SU-DHL-6 (cell line): Measurements from ENCODE around the gene FOSB.

Experiments
- H2AFZ ChIP-seq: fragments of 200-600 bp; sonication (generic); 2 replicates; pipeline ENCODE4 v1.6.1; 2014; ENCODE audit warnings: low read depth, mild to moderate bottlenecking, moderate library complexity, mixed read lengths, antibody characterized with exemption, low read length; ENCODE audit not compliant: severe bottlenecking
- H3F3A ChIP-seq: fragments of 200-600 bp; shearing (Covaris generic); 2 replicates; pipeline ENCODE4 v1.6.0; 2016; ENCODE audit warnings: antibody characterized with exemption, mild to moderate bottlenecking; ENCODE audit not compliant: insufficient read depth
- H3K27ac ChIP-seq: fragments of 200-600 bp; sonication (generic); 2 replicates; pipeline ENCODE4 v1.5.1; 2016; ENCODE audit warnings: low read depth, mild to moderate bottlenecking, low read length, moderate library complexity, mixed read lengths
- H3K27me3 ChIP-seq: fragments of 200-600 bp; sonication (generic), shearing (Covaris generic); 2 replicates; pipeline ENCODE4 v1.6.0; 2014; ENCODE audit warnings: mild to moderate bottlenecking, low read length
- H3K36me3 ChIP-seq: fragments of 200-600 bp; sonication (generic); 2 replicates; pipeline ENCODE4 v1.6.1; 2014; ENCODE audit warnings: mild to moderate bottlenecking, low read length, mixed read lengths
- H3K4me2 ChIP-seq: fragments of 300-600, 200-600 bp; shearing (Covaris generic), sonication (generic); 2 replicates; pipeline ENCODE4 v1.6.0; 2014; ENCODE audit warnings: low read length, low read depth, mild to moderate bottlenecking; ENCODE audit not compliant: poor library complexity, severe bottlenecking
- H3K4me3 ChIP-seq: fragments of 200-600 bp; sonication (generic); 2 replicates; pipeline ENCODE4 v1.5.1; 2014; ENCODE audit warnings: antibody characterized with exemption, low read length, mild to moderate bottlenecking, mixed read lengths; ENCODE audit not compliant: insufficient read depth, poor library complexity, severe bottlenecking
- H3K79me2 ChIP-seq: fragments of 200-600 bp; sonication (generic); 2 replicates; pipeline ENCODE4 v1.6.1; 2014; ENCODE audit warnings: mild to moderate bottlenecking, low read length, moderate library complexity; ENCODE audit not compliant: insufficient read depth
- H3K9ac ChIP-seq: fragments of 200-600 bp; sonication (generic); 2 replicates; pipeline ENCODE4 v1.7.0; 2014; ENCODE audit warnings: mild to moderate bottlenecking, low read length
- H3K9me2 ChIP-seq: fragments of 200-600 bp; sonication (generic); replicated peaks from 2 replicates; pipeline ENCODE4 v1.6.1; 2014; ENCODE audit warnings: low read length; ENCODE audit not compliant: insufficient read depth
- H3K9me3 ChIP-seq: fragments of 200-600 bp; sonication (generic); 2 replicates; pipeline ENCODE4 v1.6.1; 2014; ENCODE audit warnings: low read length, mixed read lengths; ENCODE audit not compliant: insufficient read depth
- H4K20me1 ChIP-seq: fragments of 200-600 bp; sonication (generic); 2 replicates; pipeline ENCODE4 v1.6.1; 2014; ENCODE audit warnings: low read depth, mild to moderate bottlenecking, antibody characterized with exemption, low read length, moderate library complexity, mixed read lengths
- CTCF ChIP-seq: fragments of 200-600 bp; sonication (generic); IDR thresholded peaks from one replicate; pipeline ENCODE4 v1.5.1; 2017; ENCODE audit warnings: antibody characterized with exemption, mild to moderate bottlenecking, low read length, moderate library complexity; ENCODE audit not compliant: insufficient read depth, poor library complexity, severe bottlenecking
- EZH2phosphoT487 ChIP-seq: fragments of 200-600 bp; sonication (generic), shearing (Covaris generic); conservative IDR thresholded peaks from 2 replicates; pipeline ENCODE4 v1.6.1; 2018; ENCODE audit warnings: mild to moderate bottlenecking, antibody characterized with exemption, low read length, moderate library complexity, mixed read lengths

Gene FOSB

GRCh38 chr19:45497791-45498190, 30.0 kb downstream of the FOSB start:
- no peaks in the 10 kb centered on the region for H4K20me1 ChIP-seq
- no peaks in the 10 kb centered on the region for H3K36me3 ChIP-seq
- TF ChIP-seq EZH2phosphoT487: no peak
- TF ChIP-seq CTCF: no peak
- no peaks in the 10 kb centered on the region for H3K9me3 ChIP-seq
- H3K9ac ChIP-seq: no peak overlapping the region
- H3K27ac ChIP-seq: no peak overlapping the region
- no peaks in the 10 kb centered on the region for H3K27me3 ChIP-seq
- peaks cover 4% of the 10 kb centered on the region; the same call in 1 of the 2 replicates for H3F3A ChIP-seq
- H3K79me2 ChIP-seq: no peaks in the 10 kb centered on the region
- H3K4me2 ChIP-seq: peak overlapping the region; percentile 18
- H2AFZ ChIP-seq: no peak overlapping the region
- no peaks in the 10 kb centered on the region for H3K9me2 ChIP-seq
- H3K4me3 ChIP-seq: no peak overlapping the region

GRCh38 chr19:45498411-45499195, 30.8 kb downstream of the FOSB start, which contains the start of gene PPM1N:
Gene PPM1N (plus strand): TSS chr19:45498443. CDS start chr19:45498473, 30 bp downstream.
- H3K9ac ChIP-seq: peak within 1 kb of the TSS; percentile 54; the same call in 1 of the 2 replicates
- H2AFZ ChIP-seq: peak within 1 kb of the TSS; percentile 83
- no peaks in the 10 kb centered on the region for H3K9me3 ChIP-seq
- peak within 1 kb of the TSS; percentile 85 for H3K4me2 ChIP-seq
- H3K27me3 ChIP-seq: no peaks in the 10 kb centered on the region
- H3K36me3 ChIP-seq: no peaks in the 10 kb centered on the region
- no peaks in the 10 kb centered on the region for H3K9me2 ChIP-seq
- no peaks in the 10 kb centered on the region for H3K79me2 ChIP-seq
- no peaks in the 10 kb centered on the region for H4K20me1 ChIP-seq
- no peak for TF ChIP-seq EZH2phosphoT487
- TF ChIP-seq CTCF: no peak
- peaks cover 4% of the 10 kb centered on the region; the same call in 1 of the 2 replicates for H3F3A ChIP-seq
- peak within 1 kb of the TSS; percentile 57 for H3K4me3 ChIP-seq
- no peak within 1 kb of the TSS for H3K27ac ChIP-seq

- Histone ChIP-seq H3K27me3 (no peaks in the 10 kb centered on the region), H3K9ac (no peak overlapping the region), H2AFZ (no peak overlapping the region), H3K4me3 (no peak overlapping the region), H3K36me3 (no peaks in the 10 kb centered on the region), H3K4me2 (no peak overlapping the region), H4K20me1 (no peaks in the 10 kb centered on the region), H3K79me2 (no peaks in the 10 kb centered on the region), H3F3A (peaks cover 4% of the 10 kb centered on the region; the same call in 1 of the 2 replicates), H3K9me3 (no peaks in the 10 kb centered on the region), H3K27ac (no peak overlapping the region), H3K9me2 (no peaks in the 10 kb centered on the region)
- TF ChIP-seq EZH2phosphoT487 (no peak), CTCF (no peak)
Measured at GRCh38 chr19:45499196-45500180, 31.7 kb downstream of the FOSB start.
